Bronchial epithelial cell (primary cell): ENCODE results near the gene TMEM176A. TPM values are rescaled to one million over a fixed set of nuclear protein-coding genes. Genes with fewer than 3 reads are reported as not detected.

ENCODE experiments used
- DNase-seq: peaks from one replicate; pipeline ENCODE4 v3.0.0-alpha.2; 2010; ENCODE audit warnings: low read depth
- FAIRE-seq: peaks from 2 replicates; lab custom pipeline; 2011; peaks lifted over from hg19 to GRCh38; lab: Jason Lieb, UNC
- H3K27me3 ChIP-seq: 2 replicates; pipeline ENCODE4 v1.5.1; 2011; ENCODE audit warnings: low read length; ENCODE audit not compliant: control insufficient read depth, insufficient read depth
- H3K36me3 ChIP-seq: 2 replicates; pipeline ENCODE4 v1.5.1; 2011; ENCODE audit warnings: low read length; ENCODE audit not compliant: control insufficient read depth, insufficient read depth
- H3K4me3 ChIP-seq: 2 replicates; pipeline ENCODE4 v1.5.1; 2011; ENCODE audit warnings: mild to moderate bottlenecking, low read depth, low read length, control low read depth
- CTCF ChIP-seq: IDR thresholded peaks from 2 replicates; pipeline ENCODE4 v1.5.1; 2011; ENCODE audit warnings: mild to moderate bottlenecking, moderate library complexity, low read length, control low read depth, inconsistent platforms; ENCODE audit not compliant: insufficient read depth, severe bottlenecking
- total RNA-seq: library from RNA; depleted of rRNA; stranded (reverse); fragments of >200 nt; gene quantifications from 2 replicates; pipeline ENCODE4 v1.2.1, GENCODE V29; 2014

TMEM176A gene
- total RNA-seq = 0.79 TPM in 1 of 2 replicates, not detected in the other

GRCh38 chr7:150800581-150801241 lies at the start of gene TMEM176A:
Gene TMEM176A (plus strand): TSS chr7:150800769. CDS start chr7:150801551, 782 bp downstream.
- Histone ChIP-seq H3K27me3 (peaks cover 19% of the 10 kb centered on the region), H3K4me3 (no peak within 1 kb of the TSS), H3K36me3 (no peaks in the 10 kb centered on the region)
- DNase-seq (no peak), FAIRE-seq (no peak)
- no peak for TF ChIP-seq CTCF

- FAIRE-seq (no peak), DNase-seq (no peak)
- Histone ChIP-seq H3K36me3 (no peaks in the 10 kb centered on the region), H3K4me3 (no peak overlapping the region), H3K27me3 (no peaks in the 10 kb centered on the region)
- TF ChIP-seq CTCF = no peak
These were observed 48.9 kb upstream of the TMEM176A start for GRCh38 chr7:150751702-150752101.

- TF ChIP-seq CTCF = no peak
These were observed 47.3 kb upstream of the TMEM176A start for GRCh38 chr7:150753239-150753638.

GRCh38 chr7:150753826-150754603 lies 46.6 kb upstream of the TMEM176A start:
- Histone ChIP-seq H3K4me3 (no peak overlapping the region), H3K27me3 (no peaks in the 10 kb centered on the region), H3K36me3 (no peaks in the 10 kb centered on the region)
- TF ChIP-seq CTCF = no peak
- no peak for DNase-seq
- no peak for FAIRE-seq

More at GRCh38 chr7:150753239-150753638, 47.3 kb upstream of the TMEM176A start:
- no peak for DNase-seq
- Histone ChIP-seq H3K4me3 (no peak overlapping the region), H3K36me3 (no peaks in the 10 kb centered on the region), H3K27me3 (no peaks in the 10 kb centered on the region)
- FAIRE-seq = no peak

- no peak for DNase-seq
- FAIRE-seq = no peak
These were observed 45.6 kb upstream of the TMEM176A start for GRCh38 chr7:150754951-150755350.

More at GRCh38 chr7:150754951-150755350, 45.6 kb upstream of the TMEM176A start:
- Histone ChIP-seq H3K4me3 (no peak overlapping the region), H3K36me3 (no peaks in the 10 kb centered on the region), H3K27me3 (no peaks in the 10 kb centered on the region)
- no peak for TF ChIP-seq CTCF
